Mucosa of gallbladder (tissue), 1 donor: ENCODE data around the gene SCUBE1. TPM values are rescaled to one million over a fixed set of nuclear protein-coding genes. Genes with fewer than 3 reads are reported as not detected.

Experiments
- DNase-seq: peaks from one replicate; pipeline ENCODE4 v3.0.0-alpha.2; 2020; ENCODE audit warnings: low spot score
- total RNA-seq: library from RNA; stranded (reverse); gene quantifications from one replicate; pipeline ENCODE4 v1.2.1, GENCODE V29; 2021
- donor health status: DM: no; HTN: no; CAD: no.

SCUBE1 gene
- total RNA-seq, 1 donor from 2014 or later = 1.7 TPM

- DNase-seq = no peak
Measured at GRCh38 chr22:43155789-43156188, 187.4 kb downstream of the SCUBE1 start.

- no peak for DNase-seq
Measured at GRCh38 chr22:43154887-43155536, 188.2 kb downstream of the SCUBE1 start.

- no peak for DNase-seq
Measured at GRCh38 chr22:43153899-43154298, 189.3 kb downstream of the SCUBE1 start.

GRCh38 chr22:43152357-43153071, 190.7 kb downstream of the SCUBE1 start:
- peak; percentile 76 for DNase-seq

- DNase-seq = no peak
Measured at GRCh38 chr22:43152003-43152356, 191.2 kb downstream of the SCUBE1 start.

GRCh38 chr22:43151251-43152002, 191.7 kb downstream of the SCUBE1 start, which contains the start of gene TSPO:
TSPO (plus strand) TSS chr22:43151559; CDS start chr22:43159239, 7,680 bp downstream.
- DNase-seq = peak; percentile 74

- DNase-seq = no peak
Measured at GRCh38 chr22:43150731-43151206, 192.4 kb downstream of the SCUBE1 start.

- no peak for DNase-seq
Measured at GRCh38 chr22:43148581-43148980, 194.6 kb downstream of the SCUBE1 start.

GRCh38 chr22:43147821-43148220, 195.4 kb downstream of the SCUBE1 start:
- no peak for DNase-seq

Other genes starting within 250 kb of the SCUBE1 start
- 19.0 TPM for gene BIK, start 232.6 kb downstream of the SCUBE1 start, total RNA-seq
- gene MCAT, start 200.0 kb downstream of the SCUBE1 start, total RNA-seq = 29.3 TPM
- 322 TPM for gene TSPO, start 191.8 kb downstream of the SCUBE1 start, total RNA-seq
- gene TTLL12, start 156.2 kb downstream of the SCUBE1 start, total RNA-seq = 105 TPM
- not detected for gene MPPED1, start 68.6 kb upstream of the SCUBE1 start, total RNA-seq